GM12874 (cell line): ENCODE data around the gene WFDC8.

Experiments used
- CTCF ChIP-seq: IDR thresholded peaks from 2 replicates; pipeline ENCODE4 v1.5.1; 2011; ENCODE audit warnings: low read depth, mild to moderate bottlenecking, control low read depth, low read length, moderate library complexity; ENCODE audit not compliant: insufficient read depth

WFDC8 gene

GRCh38 chr20:45506398-45506797 lies 72.7 kb downstream of the WFDC8 start:
- TF ChIP-seq CTCF = no peak

- no peak for TF ChIP-seq CTCF
Observed at GRCh38 chr20:45503403-45503802, 75.7 kb downstream of the WFDC8 start.

GRCh38 chr20:45502561-45502960 lies 76.5 kb downstream of the WFDC8 start:
- TF ChIP-seq CTCF = no peak
